SIG-M5 treated with dmso at 0.1 percent for 504 hours (cell line): ENCODE data around the gene METTL26.
A peak's percentile ranks its signal among the peaks of the same experiment; 100 is the strongest.

Source experiments
- DNase-seq: peaks from one replicate; lab custom pipeline; 2025; ENCODE audit not compliant: unreplicated experiment; lab: John Stamatoyannopoulos, UW

Gene METTL26

GRCh38 chr16:636206-637080 lies at the start of gene METTL26:
Gene METTL26 (minus strand): TSS chr16:636305. CDS start chr16:636290, 15 bp downstream.
- DNase-seq: peak; percentile 94

GRCh38 chr16:684961-685696 lies 49.0 kb upstream of the METTL26 start:
- no peak for DNase-seq

- DNase-seq: peak; percentile 90
These were observed 48.1 kb upstream of the METTL26 start, which contains the start of gene JMJD8 for GRCh38 chr16:684071-684794. Gene JMJD8 (minus strand): TSS chr16:684334. CDS start chr16:684319, 15 bp downstream.

- DNase-seq: no peak
These were observed 47.4 kb upstream of the METTL26 start for GRCh38 chr16:683396-684070.

GRCh38 chr16:682493-683395 lies 46.6 kb upstream of the METTL26 start:
- no peak for DNase-seq

GRCh38 chr16:681746-682427 lies 45.8 kb upstream of the METTL26 start:
- no peak for DNase-seq

GRCh38 chr16:680967-681745 lies 45.1 kb upstream of the METTL26 start:
- no peak for DNase-seq

- DNase-seq: no peak
These were observed 44.5 kb upstream of the METTL26 start for GRCh38 chr16:680625-680945.

- peak; percentile 83 for DNase-seq
These were observed 43.9 kb upstream of the METTL26 start, which contains the start of gene STUB1 for GRCh38 chr16:679814-680624. Gene STUB1 (plus strand): TSS chr16:680410. CDS start chr16:680526, 116 bp downstream.

- DNase-seq: peak; percentile 40
These were observed 43.0 kb upstream of the METTL26 start for GRCh38 chr16:678858-679813.

- DNase-seq: no peak
These were observed 42.2 kb upstream of the METTL26 start for GRCh38 chr16:678209-678857.

GRCh38 chr16:677316-678190 lies 41.4 kb upstream of the METTL26 start:
- DNase-seq: no peak

GRCh38 chr16:676913-677312 lies 40.8 kb upstream of the METTL26 start:
- DNase-seq: no peak

- DNase-seq: no peak
These were observed 40.4 kb upstream of the METTL26 start for GRCh38 chr16:676565-676902.

GRCh38 chr16:675884-676564 lies 39.9 kb upstream of the METTL26 start:
- DNase-seq: no peak
